Measurements from ENCODE around the gene ZNF367. TPM values are rescaled to one million over a fixed set of nuclear protein-coding genes. Genes with fewer than 3 reads are reported as not detected.

Gene ZNF367
- total RNA-seq, 6 experiments from 2014 or later = 6.1 to 12.2 (median 11.5) TPM

- no peak for DNase-seq
- no peaks in the 10 kb centered on the region for H3K9me3 Mint-ChIP-seq
- H3K27ac Mint-ChIP-seq = no peak overlapping the region
- peaks cover 39% of the 10 kb centered on the region for H3K4me1 Mint-ChIP-seq (ENCODE audit: low read depth)
- H3K36me3 Mint-ChIP-seq (ENCODE audit: low read depth) = peaks cover 16% of the 10 kb centered on the region
- no peak overlapping the region for H3K4me3 Mint-ChIP-seq
- TF ChIP-seq CTCF (IDR thresholded peaks at IDR 0.05) = no peak
- H3K27me3 Mint-ChIP-seq (ENCODE audit: insufficient read depth) = peaks cover 3% of the 10 kb centered on the region; the same call in 1 of the 2 replicates
Measured at GRCh38 chr9:96382175-96382574, 36.0 kb downstream of the ZNF367 start.

- Mint-ChIP-seq H3K27me3 (ENCODE audit: insufficient read depth) (peaks cover 3% of the 10 kb centered on the region; the same call in 1 of the 2 replicates), H3K4me3 (no peak overlapping the region), H3K27ac (no peak overlapping the region), H3K4me1 (ENCODE audit: low read depth) (peaks cover 44% of the 10 kb centered on the region), H3K36me3 (ENCODE audit: low read depth) (peaks cover 16% of the 10 kb centered on the region), H3K9me3 (no peaks in the 10 kb centered on the region)
- no peak for TF ChIP-seq CTCF (IDR thresholded peaks at IDR 0.05)
- DNase-seq = no peak
Measured at GRCh38 chr9:96381696-96382095, 36.5 kb downstream of the ZNF367 start.

- H3K4me3 Mint-ChIP-seq = no peak overlapping the region
Measured at GRCh38 chr9:96381125-96381524, 37.0 kb downstream of the ZNF367 start.

GRCh38 chr9:96379461-96379860 lies 38.7 kb downstream of the ZNF367 start:
- H3K4me3 Mint-ChIP-seq = no peak overlapping the region
- H3K27me3 Mint-ChIP-seq (ENCODE audit: insufficient read depth) = peaks cover 3% of the 10 kb centered on the region; the same call in 1 of the 2 replicates
- no peak for DNase-seq
- peaks cover 45% of the 10 kb centered on the region for H3K4me1 Mint-ChIP-seq (ENCODE audit: low read depth)
- peaks cover 12% of the 10 kb centered on the region for H3K36me3 Mint-ChIP-seq (ENCODE audit: low read depth)
- no peak for TF ChIP-seq CTCF (IDR thresholded peaks at IDR 0.05)
- no peak overlapping the region; the same call in 1 of the 2 replicates for H3K27ac Mint-ChIP-seq
- H3K9me3 Mint-ChIP-seq = no peaks in the 10 kb centered on the region

More at GRCh38 chr9:96381125-96381524, 37.0 kb downstream of the ZNF367 start:
- no peaks in the 10 kb centered on the region for H3K9me3 Mint-ChIP-seq
- DNase-seq = no peak
- no peak for TF ChIP-seq CTCF (IDR thresholded peaks at IDR 0.05)
- no peak overlapping the region for H3K27ac Mint-ChIP-seq
- peaks cover 45% of the 10 kb centered on the region for H3K4me1 Mint-ChIP-seq (ENCODE audit: low read depth)
- H3K36me3 Mint-ChIP-seq (ENCODE audit: low read depth) = peaks cover 16% of the 10 kb centered on the region
- peaks cover 3% of the 10 kb centered on the region; the same call in 1 of the 2 replicates for H3K27me3 Mint-ChIP-seq (ENCODE audit: insufficient read depth)

- Mint-ChIP-seq H3K27ac (no peak overlapping the region), H3K9me3 (no peaks in the 10 kb centered on the region)
Measured at GRCh38 chr9:96378187-96378586, 40.0 kb downstream of the ZNF367 start.

More at GRCh38 chr9:96378187-96378586, 40.0 kb downstream of the ZNF367 start:
- no peak for DNase-seq
- no peak for TF ChIP-seq CTCF (IDR thresholded peaks at IDR 0.05)
- H3K36me3 Mint-ChIP-seq (ENCODE audit: low read depth) = peaks cover 12% of the 10 kb centered on the region; the same call in 1 of the 2 replicates
- H3K4me1 Mint-ChIP-seq (ENCODE audit: low read depth) = peaks cover 38% of the 10 kb centered on the region
- H3K4me3 Mint-ChIP-seq = no peak overlapping the region
- peaks cover 3% of the 10 kb centered on the region; the same call in 1 of the 2 replicates for H3K27me3 Mint-ChIP-seq (ENCODE audit: insufficient read depth)
